HG03175 (cell line): ENCODE results near the gene ME2.
"Not testable (repeated sequence)": the region's sequence is repeated elsewhere in the genome, so short reads cannot be mapped to it uniquely, and the experiment has no call there.

Experiments
- ATAC-seq: cut with Tn5 transposase; IDR thresholded peaks from one replicate; pipeline ENCODE4 v1.9.1; 2021; ENCODE audit warnings: mild to moderate bottlenecking, moderate library complexity; ENCODE audit not compliant: unreplicated experiment

The ME2 gene

GRCh38 chr18:50878345-50879301 is at the start of gene ME2:
Gene ME2, plus strand, starts transcription at chr18:50879118. Its CDS starts 16,703 bp downstream, at chr18:50895821.
- ATAC-seq: peak; percentile 94

- ATAC-seq: no peak
Observed at GRCh38 chr18:50829644-50830043, 49.3 kb upstream of the ME2 start.

- peak; percentile 69 for ATAC-seq
Observed at GRCh38 chr18:50830544-50830943, 48.4 kb upstream of the ME2 start.

GRCh38 chr18:50832754-50833153 is 46.2 kb upstream of the ME2 start:
- ATAC-seq: peak; percentile 45

- not testable (repeated sequence) for ATAC-seq
Observed at GRCh38 chr18:50833496-50833895, 45.4 kb upstream of the ME2 start.

- ATAC-seq: peak; percentile 54
Observed at GRCh38 chr18:50836521-50836957, 42.4 kb upstream of the ME2 start.

GRCh38 chr18:50839341-50839740 is 39.6 kb upstream of the ME2 start:
- ATAC-seq: no peak

DNA sequence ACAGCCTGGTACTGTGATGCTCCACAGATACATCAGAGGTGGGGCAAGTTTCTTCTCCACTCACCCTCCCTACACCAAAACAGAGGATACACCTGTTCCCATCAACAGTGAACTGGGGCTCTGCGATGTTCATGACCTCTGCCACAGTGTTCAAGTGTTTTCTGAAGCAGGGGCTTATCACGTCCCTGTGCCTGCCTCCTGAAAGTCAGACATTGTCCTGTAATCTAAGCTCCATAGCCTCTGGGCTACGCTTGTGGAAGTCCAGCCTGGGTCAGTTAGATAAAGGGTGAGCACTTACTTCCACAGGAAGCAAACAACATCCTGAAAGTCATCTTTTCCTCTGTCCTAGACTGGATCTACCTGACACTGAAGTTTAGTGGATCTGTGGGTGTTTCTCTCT is 38.9 kb upstream of the ME2 start:
- no peak for ATAC-seq

DNA sequence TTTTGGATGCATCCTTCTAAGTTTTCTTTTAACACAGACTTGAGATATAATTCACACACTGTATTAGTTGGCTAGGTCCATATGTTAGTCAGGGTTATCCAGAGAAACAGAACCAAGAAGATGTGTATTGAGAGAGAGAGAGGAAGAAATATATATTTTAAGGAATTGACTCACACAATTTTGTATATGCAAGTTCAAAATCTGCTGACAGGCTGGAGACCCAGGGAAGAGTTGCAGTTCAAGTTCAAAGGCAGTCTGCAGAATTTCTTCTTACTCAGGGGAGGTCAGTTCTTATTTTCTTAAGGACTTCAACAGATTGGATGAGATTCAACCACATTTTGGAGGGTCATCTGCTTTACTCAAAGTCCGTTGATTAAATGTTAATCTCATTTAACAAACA is 36.1 kb upstream of the ME2 start:
- no peak for ATAC-seq

- no peak for ATAC-seq
Observed at GRCh38 chr18:50844554-50844953, 34.4 kb upstream of the ME2 start.

GRCh38 chr18:50844960-50845359 is 34.0 kb upstream of the ME2 start:
- no peak for ATAC-seq

DNA sequence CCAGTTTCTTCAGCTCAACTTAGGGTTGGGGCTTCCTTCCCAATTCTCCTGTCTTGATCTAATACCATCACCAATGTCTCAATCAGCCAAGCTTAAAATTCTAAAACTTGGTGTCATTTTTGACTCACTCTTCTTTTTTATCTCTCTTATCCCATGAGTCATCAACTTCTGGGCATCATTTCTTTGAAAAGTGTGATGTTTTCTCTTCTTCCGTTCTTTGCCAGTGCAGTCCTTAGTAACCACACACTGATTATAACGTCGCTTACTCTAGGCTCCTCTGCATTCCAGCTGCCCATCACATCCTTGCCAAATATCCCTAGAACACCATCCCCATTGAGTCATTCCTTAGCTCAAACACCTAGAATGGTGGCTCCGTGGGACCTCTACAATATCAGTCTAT is 31.7 kb upstream of the ME2 start:
- no peak for ATAC-seq

DNA sequence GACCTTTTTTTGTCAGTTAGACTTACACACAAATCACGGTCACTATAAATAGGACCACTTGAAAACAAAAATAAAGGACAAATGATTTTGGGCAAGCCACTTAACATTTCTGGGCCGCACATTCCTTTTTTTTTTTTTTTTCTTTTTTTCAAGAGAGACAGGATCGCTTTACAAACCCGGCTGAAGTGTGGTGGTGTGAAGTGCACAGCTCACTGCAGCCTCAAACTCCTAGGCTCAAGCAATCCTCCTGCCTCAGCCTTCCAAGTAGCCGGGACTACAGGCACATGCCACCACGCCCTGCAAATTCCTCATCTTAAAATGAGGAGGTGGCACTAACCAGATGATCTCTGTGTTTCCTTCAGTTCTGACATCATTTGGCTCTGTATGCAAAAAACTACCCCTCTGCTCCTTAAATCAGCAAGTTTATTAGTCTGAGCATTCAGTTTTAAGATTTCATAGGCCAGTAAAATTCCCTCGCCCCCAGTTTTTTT is 30.8 kb upstream of the ME2 start:
- no peak for ATAC-seq

DNA sequence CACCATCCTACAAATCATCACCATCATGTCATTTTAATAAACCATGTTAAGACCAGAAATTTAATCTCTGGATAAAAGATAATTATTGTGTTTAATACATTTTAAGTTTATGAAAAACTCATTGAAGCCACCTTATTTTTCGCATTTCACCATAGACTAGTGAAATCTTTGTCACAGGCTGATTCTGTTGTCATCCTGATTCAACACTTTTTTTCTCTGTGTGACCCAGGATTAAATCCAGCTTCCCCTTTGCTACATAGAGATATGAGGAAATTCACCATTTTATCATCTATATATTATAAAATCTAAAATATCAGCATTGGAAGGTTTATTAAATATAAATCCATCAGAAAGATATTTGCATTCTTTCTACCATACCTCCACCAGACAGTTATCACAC is 29.9 kb upstream of the ME2 start:
- ATAC-seq: no peak

- no peak for ATAC-seq
Observed at GRCh38 chr18:50849419-50849821, 29.5 kb upstream of the ME2 start.

- no peak for ATAC-seq
Observed at GRCh38 chr18:50850307-50851065, 28.4 kb upstream of the ME2 start.

- ATAC-seq: no peak
Observed at GRCh38 chr18:50853863-50854271, 25.1 kb upstream of the ME2 start.

- no peak for ATAC-seq
Observed at GRCh38 chr18:50855976-50856757, 22.8 kb upstream of the ME2 start.

DNA sequence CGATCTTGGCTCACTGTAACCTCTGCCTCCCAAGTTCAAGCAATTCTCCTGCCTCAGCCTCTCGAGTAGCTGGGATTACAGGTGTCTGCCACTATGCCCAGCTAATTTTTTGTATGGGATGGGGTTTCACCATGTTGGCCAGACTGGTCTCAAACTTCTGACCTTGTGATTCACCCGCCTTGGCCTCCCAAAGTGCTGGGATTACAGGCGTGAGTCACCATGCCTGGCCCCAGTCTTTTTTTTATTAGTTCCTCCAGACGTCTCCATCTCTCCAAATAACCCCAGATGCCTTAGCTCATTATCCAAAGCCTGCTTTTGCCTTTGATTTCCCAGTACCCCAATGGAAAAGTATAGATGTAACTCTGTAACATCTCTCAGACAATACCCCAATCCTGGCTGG is 21.8 kb upstream of the ME2 start:
- not testable (repeated sequence) for ATAC-seq

DNA sequence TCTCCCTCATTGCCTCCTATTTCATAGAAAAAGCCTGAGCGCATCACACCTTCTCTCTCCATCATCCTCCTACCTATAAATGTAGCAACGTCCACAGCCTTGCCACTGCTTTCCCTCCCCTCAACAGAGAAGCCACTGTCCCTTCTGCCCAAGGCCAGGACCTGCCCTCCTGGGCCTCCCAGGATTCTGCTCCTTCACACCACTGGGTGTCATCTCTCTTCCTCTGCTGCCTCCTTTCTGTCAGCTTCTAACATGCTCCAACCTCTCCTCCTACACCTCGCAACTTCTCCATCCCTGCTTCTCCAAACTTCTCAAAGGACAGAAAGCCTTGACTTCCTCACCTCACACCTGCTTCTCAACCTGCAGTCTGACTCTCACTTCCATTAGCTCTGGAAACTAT is 21.2 kb upstream of the ME2 start:
- no peak for ATAC-seq
